Subcutaneous abdominal adipose tissue (tissue), 5 donors: ENCODE measurements around the gene ODC1.

Experiments used
- H3K27ac ChIP-seq: one replicate; pipeline ENCODE4 v1.7.0; 2013; ENCODE audit warnings: low read depth, mild to moderate bottlenecking, inconsistent platforms, low read length, moderate library complexity
- H3K27me3 ChIP-seq, 5 donors: one replicate each; pipeline ENCODE4 v1.7.0; 2013; ENCODE audit warnings: low read length in 5 of 5, inconsistent platforms in 1 of 5; ENCODE audit not compliant: control insufficient read depth in 5 of 5, insufficient read depth in 4 of 5
- H3K36me3 ChIP-seq, 5 donors: one replicate each; pipeline ENCODE4 v1.7.0; 2013; ENCODE audit warnings: low read length in 5 of 5; ENCODE audit not compliant: control insufficient read depth in 5 of 5, insufficient read depth in 5 of 5
- H3K4me1 ChIP-seq, 5 donors: one replicate each; pipeline ENCODE4 v1.7.0; 2013; ENCODE audit warnings: low read length in 5 of 5, mild to moderate bottlenecking in 3 of 5, moderate library complexity in 1 of 5; ENCODE audit not compliant: control insufficient read depth in 5 of 5, insufficient read depth in 5 of 5
- H3K4me3 ChIP-seq, 5 donors: one replicate each; pipeline ENCODE4 v1.7.0; 2013; ENCODE audit warnings: low read length in 5 of 5, low read depth in 1 of 5
- H3K9ac ChIP-seq, 5 donors: one replicate each; pipeline ENCODE4 v1.7.0; 2013; ENCODE audit warnings: low read length in 5 of 5, mild to moderate bottlenecking in 4 of 5, moderate library complexity in 3 of 5
- H3K9me3 ChIP-seq, 5 donors: one replicate each; pipeline ENCODE4 v1.7.0; 2013; ENCODE audit warnings: low read length in 5 of 5; ENCODE audit not compliant: control insufficient read depth in 5 of 5
- donor health status: healthy.
- donor health status: healthy.
- donor health status: healthy.
- donor health status: healthy.
- donor health status: healthy.

Gene ODC1

DNA sequence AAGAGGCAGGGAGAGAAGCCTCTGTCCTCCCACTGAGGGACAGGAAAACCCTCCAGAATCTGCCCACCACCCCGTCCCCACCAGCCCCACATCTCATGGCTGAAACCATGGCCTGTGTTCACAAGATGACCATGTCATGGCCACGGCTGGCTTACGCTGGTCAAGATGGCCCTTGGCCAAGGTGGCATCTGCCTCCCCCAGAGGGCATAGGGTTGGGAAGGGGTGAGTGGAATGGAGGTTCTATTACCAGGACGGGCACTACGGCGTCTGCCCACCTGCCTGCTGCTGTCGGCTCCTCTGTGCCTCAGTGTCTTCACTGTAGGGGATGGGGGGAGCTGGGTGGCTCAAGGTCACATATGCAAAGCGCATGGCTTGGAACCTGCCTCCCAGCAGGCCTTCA lies 19.8 kb downstream of the ODC1 start:
- Histone ChIP-seq H3K36me3 (peaks cover 0 to 49% (median 34%) of the 10 kb centered on the region in 5 donors), H3K9ac (no peak overlapping the region), H3K4me1 (peaks cover 0 to 10% (median 8%) of the 10 kb centered on the region in 5 donors), H3K27me3 (peaks cover 0 to 20% (median 3%) of the 10 kb centered on the region in 5 donors), H3K9me3 (no peaks in the 10 kb centered on the region), H3K27ac (no peak overlapping the region), H3K4me3 (no peak overlapping the region)

- Histone ChIP-seq H3K36me3 (peaks cover 0 to 56% (median 39%) of the 10 kb centered on the region in 5 donors), H3K27ac (no peak overlapping the region), H3K27me3 (peaks cover 0 to 15% (median 0%) of the 10 kb centered on the region in 5 donors), H3K4me3 (no peak overlapping the region), H3K9me3 (no peaks in the 10 kb centered on the region), H3K4me1 (peaks cover 0 to 9% (median 7%) of the 10 kb centered on the region in 5 donors), H3K9ac (no peak overlapping the region)
These were observed 20.5 kb downstream of the ODC1 start for GRCh38 chr2:10427618-10427949.

GRCh38 chr2:10426726-10427617 lies 21.2 kb downstream of the ODC1 start:
- Histone ChIP-seq H3K27ac (no peak overlapping the region), H3K36me3 (peaks cover 0 to 62% (median 45%) of the 10 kb centered on the region in 5 donors), H3K9ac (no peak overlapping the region), H3K4me3 (no peak overlapping the region), H3K9me3 (no peaks in the 10 kb centered on the region), H3K4me1 (peaks cover 0 to 3% (median 2%) of the 10 kb centered on the region in 5 donors), H3K27me3 (peaks cover 0 to 15% (median 0%) of the 10 kb centered on the region in 5 donors)

DNA sequence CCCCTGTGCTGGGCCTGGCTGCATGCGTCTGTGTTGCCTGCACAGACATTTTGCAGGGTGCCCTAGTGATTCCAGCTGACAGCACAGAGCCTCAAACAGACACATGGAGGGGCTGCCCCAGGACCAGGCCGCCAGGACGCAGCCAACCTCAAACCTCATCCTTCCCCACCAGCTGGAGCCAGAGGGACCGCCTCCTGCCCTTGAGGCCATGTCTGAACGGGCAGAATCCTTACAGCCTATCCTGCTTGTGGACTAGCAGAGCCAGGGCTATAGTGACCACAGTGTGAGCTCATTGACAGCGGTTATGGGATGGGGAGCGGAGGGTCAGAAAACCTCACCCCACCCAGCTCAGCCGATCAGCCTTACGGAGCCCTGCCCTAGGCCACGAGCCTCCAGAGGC lies 22.4 kb downstream of the ODC1 start:
- no peak overlapping the region for H3K27ac ChIP-seq
- H3K36me3 ChIP-seq = peaks cover 0 to 70% (median 55%) of the 10 kb centered on the region in 5 donors
- no peak overlapping the region for H3K9ac ChIP-seq
- H3K4me1 ChIP-seq = no peaks in the 10 kb centered on the region
- no peaks in the 10 kb centered on the region for H3K9me3 ChIP-seq
- H3K4me3 ChIP-seq = no peak overlapping the region
- peaks cover 0 to 5% (median 0%) of the 10 kb centered on the region in 5 donors for H3K27me3 ChIP-seq

DNA sequence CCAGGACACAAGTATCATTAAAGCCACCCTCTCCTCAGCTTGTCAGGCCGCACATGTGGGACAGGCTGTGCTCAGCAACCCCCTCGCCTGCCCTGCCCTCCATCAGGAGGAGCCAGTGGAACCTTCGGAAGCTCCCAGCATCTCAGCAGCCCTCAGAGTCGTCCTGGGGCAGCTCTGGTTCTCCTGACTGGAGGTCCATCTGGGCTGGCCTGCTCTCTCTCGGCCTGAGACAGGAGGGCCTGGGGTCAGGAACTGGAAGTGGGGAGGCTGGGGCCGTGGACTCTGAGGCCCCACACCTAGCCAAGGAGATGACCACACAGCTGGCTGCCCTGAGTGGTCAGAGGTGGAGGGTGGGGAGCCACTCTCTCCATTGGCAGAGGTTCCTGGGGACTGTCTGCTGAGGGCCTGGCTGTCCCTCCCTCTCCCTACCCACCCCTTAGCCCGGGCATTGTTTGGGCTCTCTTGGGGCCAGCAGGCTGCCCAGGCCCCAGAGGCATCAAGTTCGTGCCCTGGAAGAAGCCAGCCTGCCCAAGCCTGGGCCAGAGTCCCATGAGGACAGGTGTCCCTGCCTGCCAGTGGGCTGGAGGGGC lies 23.1 kb downstream of the ODC1 start:
- peaks cover 0 to 5% (median 0%) of the 10 kb centered on the region in 5 donors for H3K27me3 ChIP-seq
- H3K4me1 ChIP-seq = no peaks in the 10 kb centered on the region
- no peak overlapping the region for H3K27ac ChIP-seq
- H3K9me3 ChIP-seq = no peaks in the 10 kb centered on the region
- H3K4me3 ChIP-seq = no peak overlapping the region
- peaks cover 0 to 75% (median 58%) of the 10 kb centered on the region in 5 donors for H3K36me3 ChIP-seq
- no peak overlapping the region for H3K9ac ChIP-seq

- H3K4me1 ChIP-seq = no peaks in the 10 kb centered on the region
- H3K36me3 ChIP-seq = peaks cover 0 to 83% (median 58%) of the 10 kb centered on the region in 5 donors
- no peak overlapping the region for H3K9ac ChIP-seq
- no peak overlapping the region for H3K27ac ChIP-seq
- H3K27me3 ChIP-seq = peaks cover 0 to 5% (median 0%) of the 10 kb centered on the region in 5 donors
- H3K4me3 ChIP-seq = no peak overlapping the region
- no peaks in the 10 kb centered on the region for H3K9me3 ChIP-seq
These were observed 24.1 kb downstream of the ODC1 start for GRCh38 chr2:10424051-10424450.

DNA sequence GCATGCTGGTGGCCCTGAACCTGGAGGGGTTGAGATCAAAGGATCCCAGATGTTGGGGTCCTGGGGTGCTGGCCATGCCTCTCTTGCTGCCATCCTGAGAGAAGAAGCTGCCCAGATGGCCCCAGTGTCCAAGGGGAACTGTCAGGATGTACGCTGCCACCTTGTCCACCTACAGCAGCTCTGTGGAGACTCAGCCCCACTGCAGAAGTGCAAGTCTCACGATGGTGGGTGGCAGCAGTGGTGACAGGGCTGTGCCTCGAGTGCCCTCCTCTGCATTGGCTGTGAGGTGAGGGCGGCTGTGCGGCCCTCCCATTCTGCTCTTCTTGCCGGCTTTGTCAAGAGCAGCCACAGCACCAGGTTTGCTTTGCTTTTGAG lies 24.7 kb downstream of the ODC1 start:
- Histone ChIP-seq H3K4me1 (no peaks in the 10 kb centered on the region), H3K27ac (no peak overlapping the region), H3K9me3 (no peaks in the 10 kb centered on the region), H3K27me3 (peaks cover 0 to 5% (median 0%) of the 10 kb centered on the region in 5 donors), H3K36me3 (peaks cover 0 to 81% (median 57%) of the 10 kb centered on the region in 5 donors), H3K4me3 (no peak overlapping the region), H3K9ac (no peak overlapping the region)

DNA sequence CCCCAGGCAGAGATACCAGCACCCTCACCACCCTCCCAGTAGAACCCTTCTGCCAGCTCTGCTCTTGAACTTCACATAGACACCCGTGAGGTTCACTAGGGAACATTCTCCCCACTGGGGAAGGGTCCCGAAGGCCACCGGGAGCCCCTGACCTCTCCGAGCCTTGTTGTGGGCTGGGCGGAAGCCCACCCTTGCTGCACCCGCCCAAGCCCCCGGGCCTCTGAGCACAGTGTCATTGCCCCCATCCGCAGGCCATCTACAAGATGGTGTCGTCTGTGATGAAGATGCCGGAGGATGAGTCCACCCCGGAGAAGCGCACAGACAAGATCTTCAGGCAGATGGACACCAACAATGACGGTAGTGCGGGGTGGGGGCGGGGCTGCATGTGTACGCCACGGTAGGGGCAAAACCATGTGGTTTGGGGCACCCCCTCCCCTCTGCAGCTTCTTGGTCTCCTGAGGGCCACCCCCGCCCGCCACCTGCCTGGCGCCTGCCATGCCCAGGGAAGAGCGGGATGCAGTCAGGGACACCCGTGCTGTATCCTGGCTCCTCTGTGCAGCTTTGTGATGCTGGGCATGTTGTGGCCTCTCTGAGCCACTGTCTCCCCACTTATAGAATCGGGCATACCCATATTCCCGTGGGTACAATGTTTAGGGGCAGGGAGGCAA lies 25.3 kb downstream of the ODC1 start:
- H3K27me3 ChIP-seq = peaks cover 0 to 5% (median 0%) of the 10 kb centered on the region in 5 donors
- no peak overlapping the region for H3K4me3 ChIP-seq
- H3K4me1 ChIP-seq = no peaks in the 10 kb centered on the region
- no peaks in the 10 kb centered on the region for H3K9me3 ChIP-seq
- no peak overlapping the region for H3K9ac ChIP-seq
- H3K36me3 ChIP-seq = peaks cover 0 to 76% (median 54%) of the 10 kb centered on the region in 5 donors
- no peak overlapping the region for H3K27ac ChIP-seq

DNA sequence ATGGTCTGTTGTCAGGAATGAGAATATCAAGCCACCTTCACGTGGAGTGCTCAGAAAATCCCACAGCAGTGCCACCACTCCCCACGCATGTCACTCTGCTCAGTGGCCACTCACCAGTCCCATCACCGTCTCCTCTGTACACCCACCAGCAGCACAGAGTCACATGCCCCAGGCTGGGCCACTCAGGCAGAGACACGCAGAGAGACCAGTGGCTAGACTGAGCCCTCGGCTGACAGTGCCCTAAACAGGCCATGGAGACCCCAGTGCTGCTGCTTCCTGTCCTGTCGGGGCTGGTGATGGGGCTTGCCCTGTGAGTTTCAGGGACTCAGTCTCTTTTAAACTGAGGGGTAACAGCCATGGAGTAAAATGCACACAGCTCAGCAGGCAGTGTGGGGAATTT lies 25.9 kb downstream of the ODC1 start:
- peaks cover 0 to 70% (median 49%) of the 10 kb centered on the region in 5 donors for H3K36me3 ChIP-seq
- H3K4me3 ChIP-seq = no peak overlapping the region
- no peak overlapping the region for H3K27ac ChIP-seq

More for the DNA sequence above, 25.9 kb downstream of the ODC1 start:
- H3K4me1 ChIP-seq = no peaks in the 10 kb centered on the region
- no peaks in the 10 kb centered on the region for H3K9me3 ChIP-seq
- H3K9ac ChIP-seq = no peak overlapping the region
- peaks cover 0 to 5% (median 0%) of the 10 kb centered on the region in 5 donors for H3K27me3 ChIP-seq
